ENCODE measurements around the gene DIDO1.
A peak's percentile ranks its signal among the peaks of the same experiment; 100 is the strongest.

GRCh38 chr20:62875419-62876361, 50.6 kb downstream of the DIDO1 start:
- TF ChIP-seq, protein P1, sequence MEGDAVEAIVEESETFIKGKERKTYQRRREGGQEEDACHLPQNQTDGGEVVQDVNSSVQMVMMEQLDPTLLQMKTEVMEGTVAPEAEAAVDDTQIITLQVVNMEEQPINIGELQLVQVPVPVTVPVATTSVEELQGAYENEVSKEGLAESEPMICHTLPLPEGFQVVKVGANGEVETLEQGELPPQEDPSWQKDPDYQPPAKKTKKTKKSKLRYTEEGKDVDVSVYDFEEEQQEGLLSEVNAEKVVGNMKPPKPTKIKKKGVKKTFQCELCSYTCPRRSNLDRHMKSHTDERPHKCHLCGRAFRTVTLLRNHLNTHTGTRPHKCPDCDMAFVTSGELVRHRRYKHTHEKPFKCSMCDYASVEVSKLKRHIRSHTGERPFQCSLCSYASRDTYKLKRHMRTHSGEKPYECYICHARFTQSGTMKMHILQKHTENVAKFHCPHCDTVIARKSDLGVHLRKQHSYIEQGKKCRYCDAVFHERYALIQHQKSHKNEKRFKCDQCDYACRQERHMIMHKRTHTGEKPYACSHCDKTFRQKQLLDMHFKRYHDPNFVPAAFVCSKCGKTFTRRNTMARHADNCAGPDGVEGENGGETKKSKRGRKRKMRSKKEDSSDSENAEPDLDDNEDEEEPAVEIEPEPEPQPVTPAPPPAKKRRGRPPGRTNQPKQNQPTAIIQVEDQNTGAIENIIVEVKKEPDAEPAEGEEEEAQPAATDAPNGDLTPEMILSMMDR (IDR thresholded peaks at IDR 0.05 in 2 of 3, conservative IDR thresholded peaks at IDR 0.05 in 1 of 3; ENCODE audit: insufficient read depth in 2 of 3, low read depth in 1 of 3, low read length in 3 of 3), result peak; percentile 84 to 95 (median 94)
- TF ChIP-seq USF2 (CRISPR knock-in tag; IDR thresholded peaks at IDR 0.05) (peak; percentile 94), REST (IDR thresholded peaks at IDR 0.05; ENCODE audit: borderline replicate concordance) (peak; percentile 37; the same call in 1 of the 2 replicates), REST (CRISPR knock-in tag; IDR thresholded peaks at IDR 0.05; ENCODE audit: low read depth) (no peak; the same call in 1 of the 2 replicates), SIN3A (IDR thresholded peaks at IDR 0.05; ENCODE audit: borderline replicate concordance in 2 of 2, control insufficient read depth in 1 of 2, low read depth in 2 of 2, low read length in 2 of 2) (no peak), MBD2 (IDR thresholded peaks at IDR 0.05; ENCODE audit: borderline replicate concordance, low read depth) (no peak), KDM1A (IDR thresholded peaks at IDR 0.05) (no peak), POU5F1 (IDR thresholded peaks at IDR 0.05; ENCODE audit: borderline replicate concordance, low read depth, low read length, partially characterized antibody) (no peak), CBFB (CRISPR knock-in tag; IDR thresholded peaks at IDR 0.05) (0 out of 2 replicates have a peak, but pooled peaks have one; percentile 33), HDGF (IDR thresholded peaks at IDR 0.05) (no peak), RBM39 (optimal IDR thresholded peaks at IDR 0.05; ENCODE audit: low read depth, low read length) (no peak), ARHGAP35 (IDR thresholded peaks at IDR 0.05; ENCODE audit: partially characterized antibody) (no peak)
- TF ChIP-seq, protein P2, sequence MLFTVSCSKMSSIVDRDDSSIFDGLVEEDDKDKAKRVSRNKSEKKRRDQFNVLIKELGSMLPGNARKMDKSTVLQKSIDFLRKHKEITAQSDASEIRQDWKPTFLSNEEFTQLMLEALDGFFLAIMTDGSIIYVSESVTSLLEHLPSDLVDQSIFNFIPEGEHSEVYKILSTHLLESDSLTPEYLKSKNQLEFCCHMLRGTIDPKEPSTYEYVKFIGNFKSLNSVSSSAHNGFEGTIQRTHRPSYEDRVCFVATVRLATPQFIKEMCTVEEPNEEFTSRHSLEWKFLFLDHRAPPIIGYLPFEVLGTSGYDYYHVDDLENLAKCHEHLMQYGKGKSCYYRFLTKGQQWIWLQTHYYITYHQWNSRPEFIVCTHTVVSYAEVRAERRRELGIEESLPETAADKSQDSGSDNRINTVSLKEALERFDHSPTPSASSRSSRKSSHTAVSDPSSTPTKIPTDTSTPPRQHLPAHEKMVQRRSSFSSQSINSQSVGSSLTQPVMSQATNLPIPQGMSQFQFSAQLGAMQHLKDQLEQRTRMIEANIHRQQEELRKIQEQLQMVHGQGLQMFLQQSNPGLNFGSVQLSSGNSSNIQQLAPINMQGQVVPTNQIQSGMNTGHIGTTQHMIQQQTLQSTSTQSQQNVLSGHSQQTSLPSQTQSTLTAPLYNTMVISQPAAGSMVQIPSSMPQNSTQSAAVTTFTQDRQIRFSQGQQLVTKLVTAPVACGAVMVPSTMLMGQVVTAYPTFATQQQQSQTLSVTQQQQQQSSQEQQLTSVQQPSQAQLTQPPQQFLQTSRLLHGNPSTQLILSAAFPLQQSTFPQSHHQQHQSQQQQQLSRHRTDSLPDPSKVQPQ (CRISPR knock-in tag; IDR thresholded peaks at IDR 0.05; ENCODE audit: borderline replicate concordance), result no peak

Data from K562 (cell line).